NCI-H82 treated with DMSO at 0.1 percent for 48 hours (cell line): ENCODE measurements around the gene HOXA7.

Experiments
- DNase-seq: peaks from one replicate; lab custom pipeline; 2025; ENCODE audit not compliant: unreplicated experiment; lab: John Stamatoyannopoulos, UW

The HOXA7 gene

DNA sequence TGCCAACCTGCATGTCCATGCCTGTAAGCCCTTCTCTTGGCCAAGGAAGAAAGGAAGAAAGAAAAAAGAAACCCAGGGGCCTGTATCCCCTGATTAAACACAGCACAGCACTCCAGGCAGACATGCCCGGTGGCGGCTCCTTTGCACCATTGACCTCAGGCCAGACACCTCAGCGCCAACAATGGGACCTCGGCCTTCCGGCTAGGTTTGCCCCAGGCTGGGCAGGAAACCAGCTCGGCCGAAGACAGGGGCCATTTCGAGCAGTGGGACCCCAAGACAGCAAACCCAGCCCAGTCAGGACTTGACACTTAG is 14.8 kb upstream of the HOXA7 start:
- DNase-seq: no peak

DNA sequence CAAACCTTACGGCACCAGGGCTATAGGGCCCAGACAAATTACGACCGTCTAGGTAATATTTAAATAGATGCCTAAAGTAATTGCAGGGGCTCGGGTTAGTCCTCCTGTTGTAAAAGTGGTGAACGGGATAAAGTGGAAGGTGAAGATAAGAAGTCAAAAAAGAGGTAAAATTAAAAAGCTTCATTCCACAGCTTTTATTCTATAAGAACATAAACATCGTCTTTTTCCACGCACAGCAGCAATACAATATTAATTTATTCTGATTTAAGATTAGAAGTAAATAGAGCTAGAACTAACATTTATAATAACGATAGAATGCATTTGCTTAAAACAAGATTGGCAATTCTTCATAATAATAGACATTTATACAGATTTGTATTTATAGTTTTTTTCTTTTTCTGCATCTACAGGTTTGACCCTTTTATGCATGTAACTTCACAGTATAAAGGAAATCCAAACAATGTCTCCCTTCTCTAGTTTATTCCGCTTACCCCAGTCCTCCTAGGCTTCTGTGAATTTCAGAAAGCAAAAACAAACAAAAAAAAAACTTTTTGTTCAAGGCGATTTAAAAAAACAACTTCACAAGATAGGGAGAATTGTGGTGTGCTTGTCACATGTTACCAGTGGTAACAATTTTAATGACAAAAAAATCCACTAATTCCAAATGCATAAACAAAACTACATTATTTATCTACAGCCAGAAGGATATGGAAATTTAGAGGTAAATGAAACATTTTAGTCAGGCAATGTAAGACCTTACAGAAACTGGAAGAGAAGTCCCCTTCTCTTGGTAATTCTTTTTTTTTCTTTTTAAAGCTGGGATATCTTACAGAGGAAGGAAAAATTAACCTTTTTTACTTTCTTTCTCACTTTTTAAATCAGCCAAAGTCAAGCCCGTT is 14.2 kb upstream of the HOXA7 start:
- DNase-seq: no peak

- DNase-seq: no peak
Measured at GRCh38 chr7:27169658-27170425, 13.4 kb upstream of the HOXA7 start.

DNA sequence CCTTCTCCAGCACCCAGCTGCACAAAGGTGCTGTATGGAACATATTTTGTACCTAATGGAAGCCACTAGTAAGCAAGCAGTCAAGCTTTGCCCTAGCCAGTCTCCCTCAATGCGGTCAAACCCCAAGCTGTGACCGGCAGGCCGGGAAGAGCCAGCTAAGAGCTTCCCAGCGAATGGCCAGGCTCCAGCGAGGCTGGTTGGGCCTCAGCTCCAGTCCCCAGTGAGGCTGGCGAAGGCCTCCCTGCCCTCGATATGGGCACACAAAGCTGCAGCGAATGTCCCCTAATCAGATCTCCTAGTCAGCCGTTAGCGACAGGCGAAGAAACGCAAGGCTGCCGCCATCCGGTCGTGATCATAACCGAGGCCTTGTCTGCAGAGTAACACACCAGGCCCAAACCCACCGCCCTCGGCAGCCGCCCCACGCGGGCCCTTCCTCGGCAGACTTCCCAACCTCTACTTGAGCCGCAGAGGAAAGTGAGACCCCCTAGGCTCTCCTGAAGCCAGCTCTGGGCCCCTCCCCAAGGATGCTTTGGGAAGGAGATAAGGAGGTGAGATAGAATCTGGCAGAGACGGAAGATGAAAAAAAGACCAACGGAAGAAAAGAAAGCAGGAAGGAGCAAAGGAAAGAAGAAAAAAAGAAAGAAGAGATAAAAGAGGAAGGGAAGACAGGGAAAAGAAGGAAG is 11.9 kb upstream of the HOXA7 start:
- DNase-seq: no peak

- no peak for DNase-seq
Measured at GRCh38 chr7:27167916-27168264, 11.4 kb upstream of the HOXA7 start.

GRCh38 chr7:27166531-27167505 is 10.3 kb upstream of the HOXA7 start:
- no peak for DNase-seq

DNA sequence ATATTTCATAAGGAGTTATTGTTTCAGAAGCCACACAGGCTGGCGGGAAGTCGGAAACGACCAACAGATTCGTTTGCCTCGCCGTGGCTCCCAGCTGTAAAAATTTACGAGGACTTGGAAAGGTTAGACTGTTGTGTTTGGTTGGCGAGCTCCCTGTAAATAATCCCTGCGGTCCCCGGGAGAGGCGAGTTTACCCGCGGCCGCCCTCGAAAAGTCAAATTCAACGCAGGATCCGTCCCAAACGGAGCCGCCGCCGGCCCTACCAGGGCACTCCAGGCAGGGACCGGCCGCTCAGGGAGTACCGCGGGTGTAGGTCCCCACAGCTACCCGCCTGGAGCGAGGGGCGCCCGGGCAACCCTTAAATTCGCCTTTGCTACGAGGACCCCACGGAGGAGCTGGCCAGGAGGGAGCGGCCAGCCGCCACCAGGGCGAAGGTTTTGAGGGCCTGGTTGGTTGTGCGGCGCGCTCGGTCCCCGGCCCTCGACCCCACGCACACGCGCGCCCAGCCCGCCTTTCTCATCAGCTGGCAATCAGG is 9.6 kb upstream of the HOXA7 start:
- no peak for DNase-seq

DNA sequence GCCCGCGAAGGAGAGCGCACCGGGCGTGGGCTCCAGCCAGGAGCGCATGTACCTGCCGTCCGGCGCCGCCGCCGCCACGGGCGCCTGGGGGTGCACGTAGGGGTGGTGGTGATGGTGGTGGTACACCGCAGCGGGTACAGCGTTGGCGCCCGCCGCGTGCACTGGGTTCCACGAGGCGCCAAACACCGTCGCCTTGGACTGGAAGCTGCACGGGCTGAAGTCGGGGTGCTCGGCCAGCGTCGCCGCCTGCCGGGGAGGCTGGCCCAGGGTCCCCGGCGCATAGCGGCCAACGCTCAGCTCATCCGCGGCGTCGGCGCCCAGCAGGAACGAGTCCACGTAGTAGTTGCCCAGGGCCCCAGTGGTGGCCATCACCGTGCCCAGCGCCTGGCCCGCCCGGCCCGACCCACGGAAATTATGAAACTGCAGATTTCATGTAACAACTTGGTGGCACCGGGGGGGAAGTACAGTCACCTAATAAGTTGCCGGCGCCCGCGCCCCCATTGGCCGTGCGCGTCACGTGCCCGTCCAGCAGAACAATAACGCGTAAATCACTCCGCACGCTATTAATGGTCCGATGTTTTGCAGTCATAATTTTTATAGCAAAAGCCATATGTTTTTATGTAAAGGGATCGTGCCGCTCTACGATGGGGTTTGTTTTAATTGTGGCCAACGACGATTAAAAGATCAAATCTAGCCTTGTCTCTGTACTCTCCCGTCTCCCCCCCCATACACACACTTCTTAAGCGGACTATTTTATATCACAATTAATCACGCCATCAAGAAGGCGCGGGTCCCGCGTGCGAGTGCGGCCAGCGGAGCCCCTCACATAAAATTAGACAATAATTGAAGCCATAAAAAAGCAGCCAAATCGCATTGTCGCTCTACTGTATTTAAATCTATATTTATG is 8.9 kb upstream of the HOXA7 start, which contains the start of gene HOXA9:
TSS of gene HOXA9 (minus strand) at position 449 of the 907 bp plus-strand sequence. CDS start at position 369, 80 bp downstream.
- DNase-seq: no peak

DNA sequence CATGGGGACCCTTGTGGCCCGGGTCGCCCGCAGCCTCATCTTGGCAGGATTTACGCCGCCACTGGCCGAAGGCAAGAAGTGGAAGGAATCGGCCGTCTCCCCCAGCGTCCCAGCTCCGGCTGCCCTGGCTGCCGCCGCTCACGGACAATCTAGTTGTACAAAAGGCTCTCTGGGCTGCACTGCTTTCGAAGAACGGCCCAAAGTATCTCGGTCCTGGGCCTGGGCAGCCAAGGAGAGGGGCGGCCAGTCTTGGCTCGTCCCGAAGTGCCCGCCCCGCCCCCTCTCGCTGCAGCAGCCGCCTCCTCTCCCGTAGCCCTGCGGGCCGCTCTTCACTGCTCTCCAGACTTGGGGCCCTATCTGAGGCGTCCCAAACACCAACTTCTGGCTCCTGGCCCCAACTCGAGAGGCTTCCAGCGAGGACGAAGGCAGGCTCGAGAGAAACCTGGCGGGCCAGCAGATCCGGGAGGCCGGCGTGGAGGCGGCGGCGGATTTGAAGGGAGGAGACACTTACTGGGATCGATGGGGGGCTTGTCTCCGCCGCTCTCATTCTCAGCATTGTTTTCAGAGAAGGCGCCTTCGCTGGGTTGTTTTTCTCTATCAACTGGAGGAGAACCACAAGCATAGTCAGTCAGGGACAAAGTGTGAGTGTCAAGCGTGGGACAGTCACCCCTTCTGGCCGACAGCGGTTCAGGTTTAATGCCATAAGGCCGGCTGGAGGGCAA is 8.1 kb upstream of the HOXA7 start:
- DNase-seq: no peak

DNA sequence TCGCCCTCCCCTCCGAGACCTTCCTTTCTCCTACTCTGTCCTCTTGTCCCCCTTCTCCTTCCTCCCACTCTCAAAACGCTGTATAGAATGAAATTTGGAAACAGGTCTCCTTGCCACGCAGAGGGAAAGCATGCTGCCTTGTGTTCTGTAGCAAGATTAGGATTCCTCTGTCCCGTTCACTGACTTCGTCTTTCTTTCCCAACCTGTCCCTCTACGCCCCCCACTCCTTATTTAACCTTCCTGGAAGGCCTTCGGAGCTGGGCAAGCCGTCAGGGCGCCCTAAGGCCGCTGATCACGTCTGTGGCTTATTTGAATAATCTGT is 7.5 kb upstream of the HOXA7 start:
- DNase-seq: no peak

DNA sequence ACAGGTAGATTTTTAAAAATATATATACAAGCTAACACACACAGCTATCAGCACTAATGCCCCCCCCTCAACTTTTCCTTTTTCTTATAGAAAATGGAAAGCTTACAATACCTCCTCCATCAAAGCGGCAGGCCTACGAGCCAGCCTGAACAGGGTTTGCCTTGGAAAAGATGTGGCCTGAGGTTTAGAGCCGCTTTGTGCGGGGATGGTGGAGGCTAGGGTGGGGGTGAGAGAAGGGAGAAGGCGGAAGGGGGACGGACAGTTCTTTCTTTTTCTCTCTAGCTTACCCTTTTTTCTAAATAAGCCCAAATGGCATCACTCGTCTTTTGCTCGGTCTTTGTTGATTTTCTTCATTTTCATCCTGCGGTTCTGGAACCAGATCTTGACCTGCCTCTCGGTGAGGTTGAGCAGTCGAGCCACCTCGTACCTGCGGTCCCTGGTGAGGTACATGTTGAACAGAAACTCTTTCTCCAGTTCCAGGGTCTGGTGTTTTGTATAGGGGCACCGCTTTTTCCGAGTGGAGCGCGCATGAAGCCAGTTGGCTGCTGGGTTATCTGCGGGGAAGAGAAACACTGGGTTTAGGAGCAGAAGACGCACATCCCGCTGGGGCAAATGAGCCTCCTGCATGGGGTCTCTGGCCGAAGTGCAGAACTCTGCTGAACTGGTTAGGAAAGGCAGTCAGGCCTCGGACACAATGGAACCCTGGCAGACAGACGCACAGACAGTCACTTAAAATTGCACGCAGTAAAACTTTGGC is 7.0 kb upstream of the HOXA7 start:
- DNase-seq: no peak

- DNase-seq: no peak
Measured at GRCh38 chr7:27162561-27163287, 6.2 kb upstream of the HOXA7 start.

- no peak for DNase-seq
Measured at GRCh38 chr7:27161721-27162560, 5.5 kb upstream of the HOXA7 start.

GRCh38 chr7:27161214-27161720 is 4.8 kb upstream of the HOXA7 start:
- no peak for DNase-seq

DNA sequence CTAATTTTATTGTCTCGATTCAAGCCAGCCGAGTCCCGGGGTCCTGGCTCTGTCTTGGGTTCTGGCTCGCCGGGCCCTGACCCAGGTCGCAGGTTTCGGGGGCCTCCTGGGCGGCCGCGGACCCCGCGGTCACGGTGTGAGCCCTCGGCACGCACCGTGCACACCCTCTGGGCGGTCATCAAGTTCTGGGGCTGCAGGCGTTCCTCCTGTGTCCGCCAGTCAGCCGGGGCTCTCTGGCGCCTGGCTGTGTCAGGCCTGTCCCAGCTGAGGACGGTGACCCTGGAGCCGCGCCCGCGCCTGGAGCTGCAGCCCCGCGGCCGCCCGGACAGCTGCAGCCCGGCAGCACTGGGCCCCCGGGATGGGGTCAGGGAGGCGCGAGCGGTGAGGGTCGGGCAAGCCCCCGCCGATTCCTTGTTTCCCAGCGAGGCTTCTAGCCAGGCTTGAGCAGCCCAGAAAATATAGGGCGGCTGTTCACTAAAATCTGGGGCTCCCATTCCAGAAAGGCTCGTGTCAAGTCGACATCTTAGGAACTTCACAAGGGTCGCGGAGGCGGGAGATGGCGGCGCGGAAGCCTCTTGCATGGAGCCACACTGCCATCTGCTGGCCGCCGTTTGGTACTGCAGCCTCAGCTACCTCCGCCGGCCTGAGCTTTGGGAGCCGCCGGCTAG is 4.2 kb upstream of the HOXA7 start:
- peak; percentile 38 for DNase-seq

- DNase-seq: no peak
Measured at GRCh38 chr7:27160145-27160545, 3.7 kb upstream of the HOXA7 start.
